Measurements from ENCODE around the gene GPR78.

DNA sequence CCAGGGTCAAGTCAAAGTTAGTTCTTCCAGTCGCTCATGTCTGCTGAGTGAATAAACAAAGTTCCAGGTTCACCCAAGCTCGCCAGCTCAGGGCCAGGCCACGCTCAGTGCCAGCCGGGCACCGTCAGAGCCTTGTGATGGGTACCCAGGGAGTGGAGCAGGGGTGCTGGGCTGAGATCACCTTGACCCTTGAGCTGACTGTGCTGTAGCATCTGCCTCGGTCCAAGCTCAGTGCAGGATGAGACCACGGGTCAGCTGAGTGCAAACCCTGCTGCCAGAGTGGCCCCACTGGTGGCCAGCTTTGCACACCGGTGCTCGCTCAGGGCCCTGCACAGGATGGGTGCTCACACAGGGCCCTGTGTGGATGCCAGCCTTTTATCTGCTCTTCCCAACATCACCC is 16.7 kb downstream of the GPR78 start:
- no peak for TF ChIP-seq EZH2 (IDR thresholded peaks at IDR 0.05; ENCODE audit: insufficient read depth, low read length)
- TF ChIP-seq, protein P1, sequence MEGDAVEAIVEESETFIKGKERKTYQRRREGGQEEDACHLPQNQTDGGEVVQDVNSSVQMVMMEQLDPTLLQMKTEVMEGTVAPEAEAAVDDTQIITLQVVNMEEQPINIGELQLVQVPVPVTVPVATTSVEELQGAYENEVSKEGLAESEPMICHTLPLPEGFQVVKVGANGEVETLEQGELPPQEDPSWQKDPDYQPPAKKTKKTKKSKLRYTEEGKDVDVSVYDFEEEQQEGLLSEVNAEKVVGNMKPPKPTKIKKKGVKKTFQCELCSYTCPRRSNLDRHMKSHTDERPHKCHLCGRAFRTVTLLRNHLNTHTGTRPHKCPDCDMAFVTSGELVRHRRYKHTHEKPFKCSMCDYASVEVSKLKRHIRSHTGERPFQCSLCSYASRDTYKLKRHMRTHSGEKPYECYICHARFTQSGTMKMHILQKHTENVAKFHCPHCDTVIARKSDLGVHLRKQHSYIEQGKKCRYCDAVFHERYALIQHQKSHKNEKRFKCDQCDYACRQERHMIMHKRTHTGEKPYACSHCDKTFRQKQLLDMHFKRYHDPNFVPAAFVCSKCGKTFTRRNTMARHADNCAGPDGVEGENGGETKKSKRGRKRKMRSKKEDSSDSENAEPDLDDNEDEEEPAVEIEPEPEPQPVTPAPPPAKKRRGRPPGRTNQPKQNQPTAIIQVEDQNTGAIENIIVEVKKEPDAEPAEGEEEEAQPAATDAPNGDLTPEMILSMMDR (IDR thresholded peaks at IDR 0.05; ENCODE audit: insufficient read depth, low read depth, low read length): no peak
